GM21367 (cell line): ENCODE data around the gene PSME2.
"Not testable (repeated sequence)": the region's sequence is repeated elsewhere in the genome, so short reads cannot be mapped to it uniquely, and the experiment has no call there.

Source experiments
- ATAC-seq: cut with Tn5 transposase; IDR thresholded peaks from one replicate; pipeline ENCODE4 v1.9.1; 2021; ENCODE audit not compliant: unreplicated experiment

The PSME2 gene

DNA sequence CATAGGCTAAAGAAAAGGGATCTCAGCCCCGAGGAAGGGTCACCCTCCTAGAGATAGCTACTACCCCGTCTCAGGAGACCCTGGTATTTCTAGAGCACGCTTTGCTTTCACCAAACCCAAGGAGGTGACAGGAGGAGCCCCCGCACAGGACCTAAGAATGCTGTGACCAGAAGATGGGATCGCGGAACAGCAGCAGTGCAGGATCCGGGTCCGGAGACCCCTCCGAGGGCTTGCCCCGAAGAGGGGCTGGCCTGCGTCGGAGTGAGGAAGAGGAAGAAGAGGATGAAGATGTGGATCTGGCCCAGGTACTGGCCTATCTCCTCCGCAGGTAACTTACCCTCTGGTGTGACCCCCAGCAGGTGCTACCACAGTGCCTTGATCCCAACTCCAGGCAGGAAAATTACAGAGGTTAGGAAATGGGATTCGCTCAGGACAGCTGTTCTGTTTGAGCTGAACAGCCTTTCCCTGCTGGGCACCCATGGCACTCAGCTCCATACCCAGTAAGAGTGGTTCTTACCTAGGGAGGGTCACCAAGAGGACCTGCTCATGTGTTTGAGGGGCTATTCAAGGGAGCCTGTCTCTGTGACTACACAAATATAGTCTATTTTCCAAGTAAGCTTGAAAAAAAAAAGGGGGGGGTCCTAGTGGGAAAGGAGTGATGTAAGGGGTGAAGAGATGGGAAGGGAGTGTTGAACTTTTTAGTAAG is 30.8 kb downstream of the PSME2 start:
- ATAC-seq, result peak; percentile 0

DNA sequence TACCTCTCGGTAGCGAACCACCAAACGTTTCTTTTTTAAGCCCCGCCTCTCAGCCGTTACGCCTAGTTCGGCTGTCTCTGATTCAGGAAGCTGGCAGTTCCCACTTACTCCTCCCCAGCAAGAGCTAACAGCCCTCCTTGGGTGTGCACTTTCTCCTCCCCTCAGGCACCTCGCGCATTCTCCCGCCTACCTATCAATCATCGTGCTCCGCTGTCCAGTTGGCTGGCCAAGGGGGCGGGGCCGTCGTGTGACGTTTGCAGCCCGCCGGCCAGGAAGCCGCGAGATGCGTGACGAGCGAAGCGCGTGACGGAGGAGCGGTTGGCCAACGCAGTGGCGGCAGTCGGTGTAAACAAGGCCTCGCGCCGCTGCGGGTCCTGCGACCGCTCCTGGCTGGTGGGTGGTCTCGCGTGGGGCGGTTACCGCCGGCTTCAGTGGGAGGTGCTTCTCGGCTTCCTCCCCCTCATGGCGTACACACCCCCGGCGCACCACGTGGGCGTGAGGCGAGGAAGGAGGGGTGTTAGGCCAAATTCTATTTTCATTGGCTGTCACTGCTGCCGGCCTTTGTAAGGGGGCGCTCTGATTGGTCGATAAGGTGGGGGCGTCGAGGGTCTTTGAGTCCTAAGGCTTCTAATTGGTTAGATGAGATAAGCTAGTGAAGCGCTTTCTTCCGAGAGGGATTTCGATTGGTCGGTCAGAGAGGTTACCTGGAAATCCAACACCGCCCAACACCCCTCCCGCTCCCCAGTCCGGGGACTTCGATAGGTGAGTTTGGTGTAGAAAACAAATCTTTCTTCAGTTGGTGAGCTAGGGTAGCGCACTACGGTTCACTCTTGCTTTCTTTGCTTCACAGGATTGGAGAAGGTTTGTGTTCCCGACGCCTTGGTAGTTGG is 31.6 kb downstream of the PSME2 start, which contains the start of the genes DCAF11 and NRL:
DCAF11 (plus strand) TSS at position 246 of the 890 bp plus-strand sequence. CDS start 818 bp downstream, outside the sequence.
NRL (minus strand) TSS at position 418 of the 890 bp plus-strand sequence. CDS start 32,101 bp downstream, outside the sequence.
- ATAC-seq, result peak; percentile 74

DNA sequence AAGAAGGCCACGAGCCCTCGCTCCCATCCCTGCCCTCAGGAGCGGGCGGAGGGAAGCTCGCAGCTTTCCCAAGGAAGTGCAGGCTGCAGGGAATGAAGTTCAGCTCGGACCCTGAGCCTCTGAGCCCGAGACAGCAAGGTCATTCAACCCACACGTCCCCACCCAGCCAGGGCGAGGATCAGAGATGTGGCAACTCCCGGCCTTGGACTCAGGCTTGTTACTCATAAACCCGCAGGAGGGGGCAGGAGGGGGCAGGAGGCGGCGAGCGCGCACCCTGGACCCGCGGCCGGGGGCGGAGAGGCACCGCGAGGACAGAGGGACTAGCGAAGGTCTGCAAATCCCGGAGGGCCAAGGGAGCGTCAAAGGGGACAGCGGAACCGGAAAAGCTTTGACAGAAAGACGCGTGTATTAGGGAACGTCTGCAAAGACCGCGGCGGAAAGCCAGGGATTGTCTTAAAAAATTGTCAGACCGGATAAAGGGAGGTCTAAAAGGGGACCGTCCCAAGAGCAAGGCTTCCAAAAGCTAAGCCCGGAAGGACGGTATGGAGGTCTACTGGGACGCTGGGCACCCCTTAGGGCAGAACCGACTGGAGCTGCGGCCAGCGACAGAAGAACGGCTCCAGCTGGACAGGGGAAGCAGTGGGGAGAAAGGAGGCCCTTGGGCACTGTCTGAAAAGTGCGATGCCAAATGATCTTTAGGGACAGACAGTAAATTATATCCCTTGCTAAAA is 32.4 kb downstream of the PSME2 start:
- ATAC-seq, result peak; percentile 29

DNA sequence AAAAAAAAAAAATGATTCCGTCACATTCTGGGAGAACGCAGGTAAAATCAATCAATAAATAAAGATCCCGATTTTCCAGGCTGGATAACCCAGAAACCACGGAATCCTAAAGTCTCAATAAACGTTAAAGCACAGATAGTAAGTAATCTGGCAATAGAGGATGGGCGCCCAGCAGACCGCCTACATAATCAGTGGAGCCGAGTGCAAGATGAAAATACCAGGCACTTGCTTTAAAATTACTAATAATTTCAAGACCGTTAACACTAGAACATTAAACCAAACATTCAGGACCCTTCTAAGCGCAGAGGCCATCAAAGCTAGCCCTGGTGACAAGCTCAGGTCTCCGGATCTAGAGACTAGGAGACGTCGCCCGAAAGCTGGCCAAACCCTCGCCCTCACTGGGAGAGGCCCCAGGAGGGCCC is 33.0 kb downstream of the PSME2 start:
- no peak for ATAC-seq

DNA sequence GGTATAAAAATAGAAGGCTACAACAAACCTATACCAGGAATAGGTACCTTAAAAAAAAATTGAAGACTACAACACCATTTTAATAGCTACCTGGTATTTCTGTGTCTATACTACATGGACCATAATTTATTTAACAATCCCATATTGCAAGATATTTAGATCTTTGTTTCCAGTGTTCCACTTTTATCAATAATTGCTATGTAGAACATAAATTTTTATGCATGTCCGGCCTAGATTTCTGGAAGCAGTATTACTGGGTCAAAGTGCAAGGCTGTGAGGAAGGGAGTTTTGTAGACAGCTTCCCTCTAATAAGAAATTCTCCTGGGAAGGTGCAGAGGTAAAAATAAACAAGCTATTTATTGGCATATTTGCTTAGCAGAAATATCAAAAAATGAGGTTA is 35.9 kb downstream of the PSME2 start:
- no peak for ATAC-seq

DNA sequence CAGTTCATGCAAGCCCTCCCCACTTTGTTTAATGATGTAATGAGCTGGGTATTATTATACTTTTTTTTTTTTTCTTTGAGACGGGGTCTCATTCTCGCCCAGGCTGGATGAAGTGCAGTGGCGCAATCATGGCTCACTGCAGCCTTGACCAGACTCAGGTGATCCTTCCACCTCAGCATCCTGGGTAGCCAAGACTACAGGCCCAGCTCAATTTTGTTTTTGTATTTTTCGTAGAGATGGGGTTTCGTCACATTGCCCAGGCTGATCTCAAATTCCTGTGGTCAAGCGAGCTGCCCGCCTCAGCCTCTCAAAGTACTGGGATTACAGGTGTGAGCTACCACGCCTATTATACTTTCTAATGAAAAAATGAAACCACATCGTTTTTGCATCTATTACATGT is 36.4 kb downstream of the PSME2 start:
- no peak for ATAC-seq

DNA sequence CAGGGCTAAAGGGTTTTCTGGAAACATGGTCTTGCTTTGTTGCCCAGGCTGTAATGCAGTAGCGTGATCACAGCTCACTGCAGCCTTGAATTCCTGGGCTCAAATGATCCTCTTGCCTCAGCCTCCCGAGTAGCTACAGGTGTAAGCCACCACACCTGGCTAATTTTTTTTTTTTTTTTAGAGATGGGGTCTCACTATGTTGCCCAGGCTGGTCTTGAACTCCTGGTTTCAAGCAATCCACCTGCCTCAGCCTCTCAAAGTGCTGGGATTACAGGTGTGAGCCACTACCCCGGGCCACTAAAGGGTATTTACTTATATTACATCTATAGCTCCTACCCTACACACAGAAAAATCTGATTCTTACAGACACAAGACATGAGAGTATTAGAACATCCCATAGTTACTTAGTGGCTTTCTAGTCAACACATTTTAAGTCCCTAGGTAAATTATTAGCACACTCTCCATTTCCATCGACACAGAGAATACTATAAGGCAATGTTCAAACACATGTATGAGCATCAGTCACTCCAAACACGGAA is 38.0 kb downstream of the PSME2 start:
- no peak for ATAC-seq

DNA sequence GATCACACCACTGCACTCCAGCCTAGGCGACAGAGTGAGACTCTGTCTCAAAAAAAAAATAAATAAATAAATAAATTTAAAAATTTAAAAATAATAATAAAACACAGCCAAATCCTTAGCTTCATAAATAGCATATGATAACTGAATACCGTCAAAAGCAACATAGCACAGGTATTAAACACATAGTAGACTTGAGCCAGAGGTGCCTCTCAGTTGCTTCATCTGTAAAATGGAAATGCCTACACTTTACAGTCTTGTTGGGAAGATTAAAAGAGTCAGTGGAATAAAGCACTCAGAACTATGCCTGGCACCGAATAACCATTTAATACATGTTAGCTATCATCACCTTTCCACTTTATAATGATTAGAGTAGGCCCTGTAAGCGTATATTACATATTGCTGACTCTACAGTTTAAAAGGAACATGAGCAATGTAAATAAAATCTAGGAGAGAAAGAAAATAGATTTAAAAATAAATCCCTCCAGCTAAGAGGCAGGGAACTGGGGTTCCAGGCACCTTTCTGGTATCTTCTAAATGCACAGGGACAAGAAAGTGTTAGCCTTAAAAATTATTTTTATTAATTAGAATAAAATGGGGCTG is 39.6 kb downstream of the PSME2 start:
- ATAC-seq, result no peak

DNA sequence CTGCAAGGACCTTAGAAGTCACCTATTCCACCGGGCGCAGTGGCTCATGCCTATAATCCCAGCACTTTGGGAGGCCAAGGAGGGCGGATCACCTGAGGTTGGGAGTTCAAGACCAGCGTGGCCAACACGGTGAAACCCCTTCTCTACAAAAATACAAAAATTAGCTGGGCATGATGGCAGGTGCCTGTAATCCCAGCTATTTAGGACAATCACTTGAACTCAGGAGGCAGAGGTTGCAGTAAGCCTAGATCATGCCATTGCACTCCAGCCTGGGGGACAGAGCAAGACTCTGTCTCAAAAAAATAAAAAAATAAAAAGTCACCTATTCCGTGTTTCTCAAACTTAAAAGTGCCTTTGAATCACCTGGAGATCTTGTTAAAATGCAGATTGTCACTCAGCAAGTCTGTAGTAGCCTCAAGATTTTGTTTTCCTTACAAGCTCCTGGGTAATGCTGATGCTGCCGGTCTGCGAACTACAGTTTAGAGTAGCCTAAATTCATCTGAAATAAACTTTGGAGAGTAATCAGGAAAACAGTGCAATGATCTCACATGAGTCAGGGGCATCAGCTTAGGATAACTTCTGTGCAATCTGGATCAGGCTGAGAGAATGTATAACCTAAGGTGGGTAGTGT is 40.7 kb downstream of the PSME2 start:
- not testable (repeated sequence) for ATAC-seq

DNA sequence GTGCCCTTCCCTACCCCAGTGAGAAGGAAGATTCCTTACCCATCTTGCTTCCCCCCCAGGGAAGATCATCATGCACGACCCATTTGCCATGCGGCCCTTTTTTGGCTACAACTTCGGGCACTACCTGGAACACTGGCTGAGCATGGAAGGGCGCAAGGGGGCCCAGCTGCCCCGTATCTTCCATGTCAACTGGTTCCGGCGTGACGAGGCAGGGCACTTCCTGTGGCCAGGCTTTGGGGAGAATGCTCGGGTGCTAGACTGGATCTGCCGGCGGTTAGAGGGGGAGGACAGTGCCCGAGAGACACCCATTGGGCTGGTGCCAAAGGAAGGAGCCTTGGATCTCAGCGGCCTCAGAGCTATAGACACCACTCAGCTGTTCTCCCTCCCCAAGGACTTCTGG is 43.0 kb downstream of the PSME2 start:
- ATAC-seq, result no peak

DNA sequence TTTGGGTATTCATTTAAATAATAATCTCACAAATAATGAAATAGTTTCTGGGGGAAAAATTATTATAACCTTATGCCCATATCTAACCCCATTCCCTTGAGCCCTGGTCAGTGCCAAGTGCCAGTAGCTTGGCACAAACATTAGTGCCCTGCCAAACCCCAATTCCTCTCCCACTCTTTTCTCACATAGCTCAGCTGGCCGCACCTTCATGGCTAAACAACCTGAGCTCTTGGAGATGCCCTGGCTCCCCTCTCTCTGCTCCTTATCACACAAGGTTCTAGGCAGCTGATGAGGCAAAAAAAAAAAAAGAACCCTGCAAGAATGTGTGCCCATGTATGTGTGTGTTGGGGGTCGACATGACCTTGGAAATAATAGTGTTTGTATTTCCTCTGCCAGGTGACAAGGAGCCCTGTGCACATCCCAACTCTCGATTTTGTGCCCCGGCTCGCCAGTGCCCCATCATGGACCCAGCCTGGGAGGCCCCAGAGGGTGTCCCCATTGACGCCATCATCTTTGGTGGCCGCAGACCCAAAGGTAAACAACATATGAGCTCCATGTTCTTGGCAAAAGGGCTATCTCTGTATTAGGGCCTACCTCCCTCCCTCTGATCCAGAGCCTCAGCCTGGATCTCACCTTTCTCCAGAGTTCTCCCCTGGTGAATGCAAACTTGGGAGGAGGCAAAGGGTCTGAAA is 43.9 kb downstream of the PSME2 start:
- no peak for ATAC-seq

DNA sequence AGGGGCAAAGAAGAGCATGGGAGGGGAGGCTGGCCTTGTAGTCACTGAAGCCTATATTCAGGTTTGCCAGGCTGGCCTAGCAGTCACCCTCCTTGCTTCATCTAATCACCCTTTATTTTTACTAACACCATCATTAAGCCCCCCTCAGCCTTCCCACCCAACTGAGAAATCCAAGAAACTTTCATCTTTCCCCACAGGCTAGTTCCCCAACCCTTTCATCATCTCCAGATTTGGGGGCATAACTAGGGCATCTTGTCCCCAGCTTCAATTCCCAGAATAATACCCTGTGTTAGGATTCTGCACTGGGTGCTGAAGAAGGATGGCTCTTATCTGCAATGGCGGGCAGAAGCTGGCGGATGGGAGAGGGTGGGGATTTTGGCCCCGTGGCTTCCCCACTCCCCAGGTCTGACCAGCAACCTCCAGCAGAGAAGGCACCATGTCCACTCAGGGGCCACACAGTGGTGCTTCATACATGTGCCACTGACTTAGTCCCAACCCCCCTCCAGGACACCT is 45.4 kb downstream of the PSME2 start:
- no peak for ATAC-seq

DNA sequence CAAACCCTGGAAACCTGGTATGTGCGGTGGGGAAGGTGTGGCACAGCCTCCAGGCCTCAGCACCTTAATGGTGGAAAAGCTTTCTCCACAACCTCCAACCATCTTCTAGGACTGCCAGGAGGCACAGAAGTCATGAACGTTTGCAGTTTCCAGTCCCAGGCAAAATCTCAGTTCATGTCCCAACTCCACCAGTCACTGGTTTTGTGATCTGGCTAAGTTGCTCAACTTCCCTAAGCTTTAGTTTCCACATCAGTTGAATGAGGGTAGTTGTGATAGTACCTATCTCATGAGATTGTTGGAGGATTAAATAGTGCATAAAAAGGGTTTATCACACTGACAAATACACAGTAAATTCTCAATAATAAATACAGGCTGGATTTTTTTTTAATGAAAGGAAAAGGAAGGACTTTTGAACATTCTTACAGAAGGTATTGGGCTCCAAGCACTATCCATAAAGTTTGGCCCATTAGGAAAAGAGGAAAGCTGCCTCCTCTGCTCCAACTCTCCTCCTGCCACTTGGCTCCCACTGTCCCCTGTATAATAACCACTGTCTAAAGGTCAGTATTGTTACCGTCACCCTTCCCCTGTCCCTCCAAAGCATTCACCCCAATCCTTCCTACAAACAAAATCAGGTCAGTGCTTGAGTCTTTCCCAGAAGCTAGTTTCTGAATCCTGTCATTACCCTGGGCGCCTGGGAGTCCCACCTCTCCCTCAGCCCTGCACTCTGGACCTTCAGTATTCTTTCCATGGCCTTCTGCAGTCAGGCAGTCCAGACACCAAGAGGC is 46.0 kb downstream of the PSME2 start:
- ATAC-seq, result no peak

DNA sequence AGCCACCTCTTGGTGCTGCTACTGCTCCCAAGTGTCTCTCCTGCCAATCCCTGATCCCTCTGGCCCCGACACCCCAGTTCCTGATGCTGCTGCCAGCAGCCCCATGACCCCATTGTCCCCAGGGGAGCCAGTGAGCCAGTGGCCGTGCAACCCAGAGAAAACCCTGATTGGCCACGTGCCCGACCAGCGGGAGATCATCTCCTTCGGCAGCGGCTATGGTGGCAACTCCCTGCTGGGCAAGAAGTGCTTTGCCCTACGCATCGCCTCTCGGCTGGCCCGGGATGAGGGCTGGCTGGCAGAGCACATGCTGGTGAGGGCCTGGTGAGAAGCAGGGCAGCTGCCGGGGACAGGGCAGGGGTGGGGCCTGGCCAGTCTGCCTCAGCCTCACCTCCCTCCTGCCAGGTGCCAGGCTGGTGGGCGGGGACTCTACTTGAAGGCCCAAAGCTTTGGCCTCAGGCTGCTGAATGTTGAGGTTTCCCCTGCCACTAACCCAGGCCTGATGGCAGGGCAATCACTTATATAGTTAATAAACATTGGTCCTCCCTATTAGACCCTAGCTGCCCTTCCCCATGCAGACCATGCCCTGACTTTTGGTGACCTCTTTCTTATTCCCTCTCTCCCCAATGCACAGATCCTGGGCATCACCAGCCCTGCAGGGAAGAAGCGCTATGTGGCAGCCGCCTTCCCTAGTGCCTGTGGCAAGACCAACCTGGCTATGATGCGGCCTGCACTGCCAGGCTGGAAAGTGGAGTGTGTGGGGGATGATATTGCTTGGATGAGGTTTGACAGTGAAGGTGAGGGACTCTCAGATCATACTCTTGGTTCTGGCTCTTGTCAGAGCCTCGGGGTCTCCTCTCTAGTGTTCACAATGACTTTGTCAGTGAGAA is 47.2 kb downstream of the PSME2 start:
- no peak for ATAC-seq

DNA sequence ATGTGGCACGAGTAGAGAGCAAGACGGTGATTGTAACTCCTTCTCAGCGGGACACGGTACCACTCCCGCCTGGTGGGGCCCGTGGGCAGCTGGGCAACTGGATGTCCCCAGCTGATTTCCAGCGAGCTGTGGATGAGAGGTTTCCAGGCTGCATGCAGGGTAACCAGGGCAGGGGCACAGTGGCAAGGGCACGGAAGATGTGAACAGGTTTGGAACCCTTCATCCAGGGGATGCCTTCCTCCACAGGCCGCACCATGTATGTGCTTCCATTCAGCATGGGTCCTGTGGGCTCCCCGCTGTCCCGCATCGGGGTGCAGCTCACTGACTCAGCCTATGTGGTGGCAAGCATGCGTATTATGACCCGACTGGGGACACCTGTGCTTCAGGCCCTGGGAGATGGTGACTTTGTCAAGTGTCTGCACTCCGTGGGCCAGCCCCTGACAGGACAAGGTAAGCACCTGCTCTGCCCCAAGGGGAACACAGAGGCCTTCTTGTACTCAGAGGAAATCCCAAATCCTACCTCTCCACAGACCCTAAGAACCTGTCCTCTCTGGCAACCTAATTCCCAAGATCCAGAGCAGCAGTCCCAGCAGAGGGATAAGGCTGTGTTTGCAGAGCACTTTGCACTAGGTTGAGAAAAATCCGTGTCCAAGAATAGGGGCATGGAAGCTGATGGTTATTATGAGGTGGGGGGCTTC is 48.0 kb downstream of the PSME2 start:
- ATAC-seq, result no peak

DNA sequence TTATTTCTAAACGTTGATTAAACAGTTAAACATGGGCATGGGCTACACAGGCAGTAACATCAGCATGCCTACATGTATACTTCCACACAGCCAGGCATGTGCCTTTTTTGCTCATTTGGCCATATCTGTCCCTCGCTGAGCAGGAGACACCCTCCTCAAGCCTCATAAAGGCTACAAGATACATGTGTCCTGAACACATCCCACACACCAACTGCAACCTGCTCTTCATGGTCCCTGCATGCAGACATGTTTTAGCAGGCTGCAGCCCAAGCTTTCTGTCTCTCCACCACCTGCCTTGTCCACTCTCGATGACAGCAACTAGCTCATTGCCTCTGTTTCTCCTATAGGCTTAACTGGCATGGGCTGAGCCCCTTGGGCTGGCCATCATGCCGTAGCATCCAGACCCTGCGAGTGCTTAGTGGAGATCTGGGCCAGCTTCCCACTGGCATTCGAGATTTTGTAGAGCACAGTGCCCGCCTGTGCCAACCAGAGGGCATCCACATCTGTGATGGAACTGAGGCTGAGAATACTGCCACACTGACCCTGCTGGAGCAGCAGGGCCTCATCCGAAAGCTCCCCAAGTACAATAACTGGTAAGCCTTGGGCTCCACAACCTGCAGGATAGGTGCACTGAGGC is 49.7 kb downstream of the PSME2 start:
- ATAC-seq, result no peak
